ENCODE results near the gene CRABP2.

- TF ChIP-seq, protein P1, sequence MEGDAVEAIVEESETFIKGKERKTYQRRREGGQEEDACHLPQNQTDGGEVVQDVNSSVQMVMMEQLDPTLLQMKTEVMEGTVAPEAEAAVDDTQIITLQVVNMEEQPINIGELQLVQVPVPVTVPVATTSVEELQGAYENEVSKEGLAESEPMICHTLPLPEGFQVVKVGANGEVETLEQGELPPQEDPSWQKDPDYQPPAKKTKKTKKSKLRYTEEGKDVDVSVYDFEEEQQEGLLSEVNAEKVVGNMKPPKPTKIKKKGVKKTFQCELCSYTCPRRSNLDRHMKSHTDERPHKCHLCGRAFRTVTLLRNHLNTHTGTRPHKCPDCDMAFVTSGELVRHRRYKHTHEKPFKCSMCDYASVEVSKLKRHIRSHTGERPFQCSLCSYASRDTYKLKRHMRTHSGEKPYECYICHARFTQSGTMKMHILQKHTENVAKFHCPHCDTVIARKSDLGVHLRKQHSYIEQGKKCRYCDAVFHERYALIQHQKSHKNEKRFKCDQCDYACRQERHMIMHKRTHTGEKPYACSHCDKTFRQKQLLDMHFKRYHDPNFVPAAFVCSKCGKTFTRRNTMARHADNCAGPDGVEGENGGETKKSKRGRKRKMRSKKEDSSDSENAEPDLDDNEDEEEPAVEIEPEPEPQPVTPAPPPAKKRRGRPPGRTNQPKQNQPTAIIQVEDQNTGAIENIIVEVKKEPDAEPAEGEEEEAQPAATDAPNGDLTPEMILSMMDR (conservative IDR thresholded peaks at IDR 0.05; ENCODE audit: low read depth in 2 of 2), result no peak
- TF ChIP-seq CREB1 (CRISPR knock-in tag; IDR thresholded peaks at IDR 0.05; ENCODE audit: low read depth) (no peak), POLR2AphosphoS5 (IDR thresholded peaks at IDR 0.05; ENCODE audit: low read depth) (no peak), EZH2 (IDR thresholded peaks at IDR 0.05; ENCODE audit: low read depth, unreplicated experiment) (no peak), JUNB (IDR thresholded peaks at IDR 0.05; ENCODE audit: unreplicated experiment) (no peak), EZH2phosphoT487 (IDR thresholded peaks at IDR 0.05; ENCODE audit: unreplicated experiment) (no peak), ZNF462 (CRISPR knock-in tag; IDR thresholded peaks at IDR 0.05) (no peak), STAT1 (IDR thresholded peaks at IDR 0.05; ENCODE audit: unreplicated experiment) (no peak), ZNF331 (CRISPR knock-in tag; IDR thresholded peaks at IDR 0.05; ENCODE audit: low read depth) (no peak)
- TF ChIP-seq, protein P2, sequence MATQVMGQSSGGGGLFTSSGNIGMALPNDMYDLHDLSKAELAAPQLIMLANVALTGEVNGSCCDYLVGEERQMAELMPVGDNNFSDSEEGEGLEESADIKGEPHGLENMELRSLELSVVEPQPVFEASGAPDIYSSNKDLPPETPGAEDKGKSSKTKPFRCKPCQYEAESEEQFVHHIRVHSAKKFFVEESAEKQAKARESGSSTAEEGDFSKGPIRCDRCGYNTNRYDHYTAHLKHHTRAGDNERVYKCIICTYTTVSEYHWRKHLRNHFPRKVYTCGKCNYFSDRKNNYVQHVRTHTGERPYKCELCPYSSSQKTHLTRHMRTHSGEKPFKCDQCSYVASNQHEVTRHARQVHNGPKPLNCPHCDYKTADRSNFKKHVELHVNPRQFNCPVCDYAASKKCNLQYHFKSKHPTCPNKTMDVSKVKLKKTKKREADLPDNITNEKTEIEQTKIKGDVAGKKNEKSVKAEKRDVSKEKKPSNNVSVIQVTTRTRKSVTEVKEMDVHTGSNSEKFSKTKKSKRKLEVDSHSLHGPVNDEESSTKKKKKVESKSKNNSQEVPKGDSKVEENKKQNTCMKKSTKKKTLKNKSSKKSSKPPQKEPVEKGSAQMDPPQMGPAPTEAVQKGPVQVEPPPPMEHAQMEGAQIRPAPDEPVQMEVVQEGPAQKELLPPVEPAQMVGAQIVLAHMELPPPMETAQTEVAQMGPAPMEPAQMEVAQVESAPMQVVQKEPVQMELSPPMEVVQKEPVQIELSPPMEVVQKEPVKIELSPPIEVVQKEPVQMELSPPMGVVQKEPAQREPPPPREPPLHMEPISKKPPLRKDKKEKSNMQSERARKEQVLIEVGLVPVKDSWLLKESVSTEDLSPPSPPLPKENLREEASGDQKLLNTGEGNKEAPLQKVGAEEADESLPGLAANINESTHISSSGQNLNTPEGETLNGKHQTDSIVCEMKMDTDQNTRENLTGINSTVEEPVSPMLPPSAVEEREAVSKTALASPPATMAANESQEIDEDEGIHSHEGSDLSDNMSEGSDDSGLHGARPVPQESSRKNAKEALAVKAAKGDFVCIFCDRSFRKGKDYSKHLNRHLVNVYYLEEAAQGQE (IDR thresholded peaks at IDR 0.05; ENCODE audit: unreplicated experiment), result no peak
- TF ChIP-seq, protein P3, sequence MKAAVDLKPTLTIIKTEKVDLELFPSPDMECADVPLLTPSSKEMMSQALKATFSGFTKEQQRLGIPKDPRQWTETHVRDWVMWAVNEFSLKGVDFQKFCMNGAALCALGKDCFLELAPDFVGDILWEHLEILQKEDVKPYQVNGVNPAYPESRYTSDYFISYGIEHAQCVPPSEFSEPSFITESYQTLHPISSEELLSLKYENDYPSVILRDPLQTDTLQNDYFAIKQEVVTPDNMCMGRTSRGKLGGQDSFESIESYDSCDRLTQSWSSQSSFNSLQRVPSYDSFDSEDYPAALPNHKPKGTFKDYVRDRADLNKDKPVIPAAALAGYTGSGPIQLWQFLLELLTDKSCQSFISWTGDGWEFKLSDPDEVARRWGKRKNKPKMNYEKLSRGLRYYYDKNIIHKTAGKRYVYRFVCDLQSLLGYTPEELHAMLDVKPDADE (IDR thresholded peaks at IDR 0.05), result no peak
These were observed 41.0 kb upstream of the CRABP2 start for GRCh38 chr1:156746406-156746727.
